Bronchial epithelial cell (primary cell): ENCODE results near the gene NACC2. TPM values are rescaled to one million over a fixed set of nuclear protein-coding genes. Genes with fewer than 3 reads are reported as not detected.
"Not testable (repeated sequence)": the region's sequence is repeated elsewhere in the genome, so short reads cannot be mapped to it uniquely, and the experiment has no call there.

Source experiments
- DNase-seq: peaks from one replicate; pipeline ENCODE4 v3.0.0-alpha.2; 2010; ENCODE audit warnings: low read depth
- FAIRE-seq: peaks from 2 replicates; lab custom pipeline; 2011; peaks lifted over from hg19 to GRCh38; lab: Jason Lieb, UNC
- H3K27me3 ChIP-seq: 2 replicates; pipeline ENCODE4 v1.5.1; 2011; ENCODE audit warnings: low read length; ENCODE audit not compliant: control insufficient read depth, insufficient read depth
- H3K36me3 ChIP-seq: 2 replicates; pipeline ENCODE4 v1.5.1; 2011; ENCODE audit warnings: low read length; ENCODE audit not compliant: control insufficient read depth, insufficient read depth
- H3K4me3 ChIP-seq: 2 replicates; pipeline ENCODE4 v1.5.1; 2011; ENCODE audit warnings: mild to moderate bottlenecking, low read depth, low read length, control low read depth
- CTCF ChIP-seq: IDR thresholded peaks from 2 replicates; pipeline ENCODE4 v1.5.1; 2011; ENCODE audit warnings: mild to moderate bottlenecking, moderate library complexity, low read length, control low read depth, inconsistent platforms; ENCODE audit not compliant: insufficient read depth, severe bottlenecking
- total RNA-seq: library from RNA; depleted of rRNA; stranded (reverse); fragments of >200 nt; gene quantifications from 2 replicates; pipeline ENCODE4 v1.2.1, GENCODE V29; 2014

NACC2 gene
- total RNA-seq, 1 donor from 2014 or later: 7.6 TPM

DNA sequence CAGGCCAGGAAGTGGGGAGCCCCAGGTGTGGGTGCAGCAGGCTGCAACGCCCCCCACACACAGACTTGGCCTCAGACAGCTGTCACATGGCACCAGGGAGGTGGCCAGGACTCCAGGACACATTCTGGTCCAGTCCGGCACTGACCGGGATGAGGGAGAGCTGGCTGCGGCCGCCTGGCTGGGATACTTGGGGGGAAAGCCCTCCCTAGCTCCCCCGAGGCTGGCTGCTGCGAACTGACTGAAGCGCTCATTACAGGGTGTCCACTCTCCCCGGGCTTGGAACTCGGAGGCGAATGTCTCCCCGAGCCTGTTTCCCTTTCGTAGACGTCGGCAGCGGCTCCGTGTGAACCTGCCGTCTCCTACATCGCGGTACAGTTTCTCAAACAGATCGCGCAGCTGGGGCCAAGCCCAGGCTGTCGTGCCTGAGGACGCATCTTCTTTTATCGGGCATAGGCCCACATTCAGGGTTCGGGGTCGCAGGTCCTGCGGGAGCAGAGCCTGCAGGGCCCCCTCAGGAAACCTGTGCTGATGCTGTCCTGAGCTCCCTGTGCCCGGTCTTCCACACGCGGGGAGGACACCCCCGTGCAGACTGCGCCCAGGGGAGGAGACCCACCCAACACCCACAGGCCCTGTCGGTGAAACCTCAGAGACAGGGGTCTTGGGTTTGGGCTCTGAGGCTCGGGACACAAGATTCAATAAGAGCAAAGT is 19.8 kb downstream of the NACC2 start:
- TF ChIP-seq CTCF: no peak
- no peaks in the 10 kb centered on the region for H3K27me3 ChIP-seq
- DNase-seq: no peak
- no peak for FAIRE-seq
- no peak overlapping the region for H3K4me3 ChIP-seq
- peaks cover 9% of the 10 kb centered on the region for H3K36me3 ChIP-seq

GRCh38 chr9:136074706-136075105 is 20.4 kb downstream of the NACC2 start:
- FAIRE-seq (no peak), DNase-seq (no peak)
- H3K36me3 ChIP-seq: peaks cover 9% of the 10 kb centered on the region
- no peaks in the 10 kb centered on the region for H3K27me3 ChIP-seq
- no peak for TF ChIP-seq CTCF
- no peak overlapping the region for H3K4me3 ChIP-seq

GRCh38 chr9:136062657-136063439 is 32.2 kb downstream of the NACC2 start:
- no peak for TF ChIP-seq CTCF
- Histone ChIP-seq H3K36me3 (peaks cover 7% of the 10 kb centered on the region), H3K4me3 (no peak overlapping the region), H3K27me3 (no peaks in the 10 kb centered on the region)
- no peak for DNase-seq
- FAIRE-seq: no peak

DNA sequence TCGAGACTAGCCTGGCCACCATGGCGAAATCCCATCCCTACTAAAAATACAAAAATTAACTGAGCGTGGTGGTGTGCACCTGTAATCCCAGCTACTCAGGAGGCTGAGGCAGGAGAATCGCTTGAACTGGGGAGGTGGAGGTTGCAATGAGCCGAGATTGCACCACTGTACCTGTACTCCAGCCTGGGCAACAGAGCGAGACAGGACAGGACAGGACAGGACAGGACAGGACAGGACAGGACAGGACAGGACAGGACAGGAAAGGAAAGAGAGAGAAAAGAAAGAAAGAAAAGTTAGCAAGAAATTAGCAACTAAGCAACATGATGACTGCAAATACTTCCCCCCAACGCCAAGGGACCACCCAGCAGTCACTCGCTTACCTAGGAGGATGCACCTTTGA is 33.2 kb downstream of the NACC2 start:
- not testable (repeated sequence) for H3K36me3 ChIP-seq, H3K27me3 ChIP-seq, FAIRE-seq, H3K4me3 ChIP-seq
- peak; percentile 39 for DNase-seq

- no peak for FAIRE-seq
- no peak for DNase-seq
- TF ChIP-seq CTCF: no peak
- no peak overlapping the region for H3K4me3 ChIP-seq
- peaks cover 7% of the 10 kb centered on the region for H3K36me3 ChIP-seq
- H3K27me3 ChIP-seq: no peaks in the 10 kb centered on the region
Measured at GRCh38 chr9:136061405-136061804, 33.7 kb downstream of the NACC2 start.

GRCh38 chr9:136060671-136061371 is 34.3 kb downstream of the NACC2 start:
- no peak for TF ChIP-seq CTCF
- DNase-seq (no peak), FAIRE-seq (no peak)
- H3K27me3 ChIP-seq: no peaks in the 10 kb centered on the region
- H3K4me3 ChIP-seq: no peak overlapping the region
- peaks cover 7% of the 10 kb centered on the region for H3K36me3 ChIP-seq
